HepG2 (cell line): Measurements from ENCODE around the gene KIF3C. TPM values are rescaled to one million over a fixed set of nuclear protein-coding genes. Genes with fewer than 3 reads are reported as not detected.

ENCODE experiments used
- ARNT ChIP-seq: fragments of 450-650 bp; IDR thresholded peaks from 2 replicates; pipeline ENCODE4 v1.6.1; 2017
- CAMTA2 ChIP-seq: sonication (generic); formaldehyde crosslinking; IDR thresholded peaks from 2 replicates; pipeline ENCODE4 v1.4.0; 2020; ENCODE audit warnings: mild to moderate bottlenecking, missing genetic modification reagents, borderline replicate concordance
- FIP1L1 ChIP-seq: fragments of 200-400 bp; formaldehyde crosslinking; IDR thresholded peaks from 2 replicates; pipeline ENCODE4 v1.6.1; 2018; ENCODE audit warnings: low read depth, mild to moderate bottlenecking, low read length, moderate library complexity, borderline replicate concordance; ENCODE audit not compliant: insufficient read depth
- HMGA1 ChIP-seq: sonication (generic); formaldehyde crosslinking; conservative IDR thresholded peaks from 2 replicates; pipeline ENCODE4 v1.4.0; 2020; ENCODE audit warnings: missing genetic modification reagents
- KDM2A ChIP-seq: sonication (generic); formaldehyde crosslinking; IDR thresholded peaks from 2 replicates; pipeline ENCODE4 v1.4.0; 2020; ENCODE audit warnings: low read depth, missing genetic modification reagents, borderline replicate concordance
- KLF13 ChIP-seq: sonication (generic); formaldehyde crosslinking; IDR thresholded peaks from 2 replicates; pipeline ENCODE4 v1.4.0; 2020; ENCODE audit warnings: mild to moderate bottlenecking, missing genetic modification reagents
- NFATC3 ChIP-seq: sonication (generic); formaldehyde crosslinking; IDR thresholded peaks from 2 replicates; pipeline ENCODE4 v1.5.1; 2020; ENCODE audit warnings: mild to moderate bottlenecking, missing genetic modification reagents
- NFKBIZ ChIP-seq: IDR thresholded peaks from 2 replicates; pipeline ENCODE4 v1.6.1; 2018; ENCODE audit warnings: missing genetic modification reagents, missing compliant biosample characterization
- PTBP1 ChIP-seq: fragments of 200-400 bp; formaldehyde crosslinking; IDR thresholded peaks from 2 replicates; pipeline ENCODE4 v1.6.1; 2018; ENCODE audit warnings: low read length, low read depth; ENCODE audit not compliant: poor library complexity, severe bottlenecking
- SIN3A ChIP-seq: IDR thresholded peaks from 2 replicates; pipeline ENCODE4 v1.6.1; 2011; ENCODE audit warnings: low read depth, mild to moderate bottlenecking, control low read depth, low read length, borderline replicate concordance
- YEATS4 ChIP-seq: sonication (generic); formaldehyde crosslinking; IDR thresholded peaks from 2 replicates; pipeline ENCODE4 v1.4.0; 2020; ENCODE audit warnings: missing genetic modification reagents, borderline replicate concordance
- ZNF101 ChIP-seq: sonication (generic); formaldehyde crosslinking; IDR thresholded peaks from 2 replicates; pipeline ENCODE4 v1.4.0; 2020; ENCODE audit warnings: mild to moderate bottlenecking, low read depth, missing genetic modification reagents, borderline replicate concordance
- ZNF556 ChIP-seq: sonication (generic); formaldehyde crosslinking; IDR thresholded peaks from 2 replicates; pipeline ENCODE4 v1.4.0; 2020; ENCODE audit warnings: mild to moderate bottlenecking, missing genetic modification reagents, borderline replicate concordance
- ZNF766 ChIP-seq: sonication (generic); formaldehyde crosslinking; IDR thresholded peaks from 2 replicates; pipeline ENCODE4 v1.5.0; 2020; ENCODE audit warnings: missing genetic modification reagents, borderline replicate concordance
- polyA plus RNA-seq, 8 experiments: library from polyadenylated mRNA; depleted of rRNA in 3 of 8; stranded (reverse) in 7 of 8; unstranded in 1 of 8; fragments of >200 nt; fragmentation: Illumina TruSeq in 4 of 8; extraction: Trizol in 4 of 8; gene quantifications; 2 replicates each; pipeline versions ENCODE4 v1.2.1 to v1.2.3, GENCODE V29; 2011 to 2016; ENCODE audit warnings: low read depth in 4 of 8, missing spikeins in 1 of 8, mixed read lengths in 1 of 8; ENCODE audit not compliant: insufficient read depth in 1 of 8
- total RNA-seq, 5 experiments: library from RNA; depleted of rRNA; stranded (reverse); fragments of >200 nt; fragmentation: Illumina TruSeq; extraction: Trizol; gene quantifications; 2 replicates each; pipeline ENCODE4 v1.2.3, GENCODE V29; 2016; ENCODE audit warnings: low read depth in 1 of 5
- TF ChIP-seq, protein P1 (sequence below): sonication (generic); formaldehyde crosslinking; IDR thresholded peaks from 2 replicates; pipeline ENCODE4 v1.4.0; 2020; ENCODE audit warnings: low read depth, mild to moderate bottlenecking, missing genetic modification reagents
- TF ChIP-seq, protein P2 (sequence below): sonication (generic); formaldehyde crosslinking; IDR thresholded peaks from 2 replicates; pipeline ENCODE4 v1.4.0; 2020; ENCODE audit warnings: mild to moderate bottlenecking, missing genetic modification reagents
- TF ChIP-seq, protein P3 (sequence below): sonication (generic); formaldehyde crosslinking; IDR thresholded peaks from 2 replicates; pipeline ENCODE4 v1.4.0; 2020; ENCODE audit warnings: missing genetic modification reagents

KIF3C gene
- total and polyA plus RNA-seq, 2 of the 13 experiments (the other 11 are each of a cell fraction or from before 2014, with no cell fraction given): 3.6 to 4.9 TPM

DNA sequence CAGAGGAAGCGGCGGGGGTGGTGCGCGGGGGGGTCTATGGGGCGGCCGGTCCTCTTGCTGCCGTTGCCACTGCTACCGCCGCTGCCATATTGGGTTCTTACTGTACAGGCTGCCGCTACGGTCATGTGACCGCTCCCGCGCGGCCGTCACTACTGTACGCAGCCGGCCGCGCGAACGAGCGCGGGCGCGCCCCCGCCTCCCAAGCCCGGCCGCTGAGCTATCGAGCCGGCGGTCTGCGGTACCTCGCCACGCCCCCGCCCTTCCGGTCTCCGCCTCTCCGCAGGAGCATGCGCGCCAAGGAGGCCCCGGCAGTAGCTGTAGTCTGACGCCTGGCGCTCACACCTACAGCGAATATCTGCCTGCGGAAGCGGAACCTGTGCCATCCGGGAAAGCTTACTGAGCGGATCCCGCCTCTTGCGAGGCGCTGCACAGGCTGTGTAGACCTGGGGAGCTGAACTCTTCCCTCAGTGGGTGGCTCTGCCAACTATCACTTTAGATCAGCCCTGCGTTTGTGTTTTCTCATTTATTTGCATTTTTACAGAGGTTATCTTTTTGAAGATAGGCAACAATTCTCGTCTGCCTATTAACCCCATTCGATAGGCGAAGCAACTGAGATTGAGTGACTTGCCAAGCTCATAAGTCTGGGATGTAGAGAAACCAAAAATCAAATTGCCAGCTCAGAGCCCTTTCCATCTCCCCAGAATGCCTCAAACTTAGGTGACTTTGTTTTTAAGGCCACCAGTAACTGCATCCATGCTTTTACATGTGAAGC, 103.8 kb downstream of the KIF3C start, which contains the start of gene ASXL2 (continued):
- TF ChIP-seq FIP1L1: peak; percentile 5; the same call in 1 of the 2 replicates
- TF ChIP-seq YEATS4 (CRISPR knock-in tag): no peak; the same call in 1 of the 2 replicates
- TF ChIP-seq NFKBIZ (CRISPR knock-in tag): no peak
- TF ChIP-seq, protein P1, sequence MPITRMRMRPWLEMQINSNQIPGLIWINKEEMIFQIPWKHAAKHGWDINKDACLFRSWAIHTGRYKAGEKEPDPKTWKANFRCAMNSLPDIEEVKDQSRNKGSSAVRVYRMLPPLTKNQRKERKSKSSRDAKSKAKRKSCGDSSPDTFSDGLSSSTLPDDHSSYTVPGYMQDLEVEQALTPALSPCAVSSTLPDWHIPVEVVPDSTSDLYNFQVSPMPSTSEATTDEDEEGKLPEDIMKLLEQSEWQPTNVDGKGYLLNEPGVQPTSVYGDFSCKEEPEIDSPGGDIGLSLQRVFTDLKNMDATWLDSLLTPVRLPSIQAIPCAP (CRISPR knock-in tag): no peak
- TF ChIP-seq ZNF101 (CRISPR knock-in tag): no peak
- peak; percentile 91 for TF ChIP-seq ZNF766 (CRISPR knock-in tag)
- TF ChIP-seq CAMTA2 (CRISPR knock-in tag): 0 out of 2 replicates have a peak, but pooled peaks have one; percentile 15
- TF ChIP-seq, protein P2, sequence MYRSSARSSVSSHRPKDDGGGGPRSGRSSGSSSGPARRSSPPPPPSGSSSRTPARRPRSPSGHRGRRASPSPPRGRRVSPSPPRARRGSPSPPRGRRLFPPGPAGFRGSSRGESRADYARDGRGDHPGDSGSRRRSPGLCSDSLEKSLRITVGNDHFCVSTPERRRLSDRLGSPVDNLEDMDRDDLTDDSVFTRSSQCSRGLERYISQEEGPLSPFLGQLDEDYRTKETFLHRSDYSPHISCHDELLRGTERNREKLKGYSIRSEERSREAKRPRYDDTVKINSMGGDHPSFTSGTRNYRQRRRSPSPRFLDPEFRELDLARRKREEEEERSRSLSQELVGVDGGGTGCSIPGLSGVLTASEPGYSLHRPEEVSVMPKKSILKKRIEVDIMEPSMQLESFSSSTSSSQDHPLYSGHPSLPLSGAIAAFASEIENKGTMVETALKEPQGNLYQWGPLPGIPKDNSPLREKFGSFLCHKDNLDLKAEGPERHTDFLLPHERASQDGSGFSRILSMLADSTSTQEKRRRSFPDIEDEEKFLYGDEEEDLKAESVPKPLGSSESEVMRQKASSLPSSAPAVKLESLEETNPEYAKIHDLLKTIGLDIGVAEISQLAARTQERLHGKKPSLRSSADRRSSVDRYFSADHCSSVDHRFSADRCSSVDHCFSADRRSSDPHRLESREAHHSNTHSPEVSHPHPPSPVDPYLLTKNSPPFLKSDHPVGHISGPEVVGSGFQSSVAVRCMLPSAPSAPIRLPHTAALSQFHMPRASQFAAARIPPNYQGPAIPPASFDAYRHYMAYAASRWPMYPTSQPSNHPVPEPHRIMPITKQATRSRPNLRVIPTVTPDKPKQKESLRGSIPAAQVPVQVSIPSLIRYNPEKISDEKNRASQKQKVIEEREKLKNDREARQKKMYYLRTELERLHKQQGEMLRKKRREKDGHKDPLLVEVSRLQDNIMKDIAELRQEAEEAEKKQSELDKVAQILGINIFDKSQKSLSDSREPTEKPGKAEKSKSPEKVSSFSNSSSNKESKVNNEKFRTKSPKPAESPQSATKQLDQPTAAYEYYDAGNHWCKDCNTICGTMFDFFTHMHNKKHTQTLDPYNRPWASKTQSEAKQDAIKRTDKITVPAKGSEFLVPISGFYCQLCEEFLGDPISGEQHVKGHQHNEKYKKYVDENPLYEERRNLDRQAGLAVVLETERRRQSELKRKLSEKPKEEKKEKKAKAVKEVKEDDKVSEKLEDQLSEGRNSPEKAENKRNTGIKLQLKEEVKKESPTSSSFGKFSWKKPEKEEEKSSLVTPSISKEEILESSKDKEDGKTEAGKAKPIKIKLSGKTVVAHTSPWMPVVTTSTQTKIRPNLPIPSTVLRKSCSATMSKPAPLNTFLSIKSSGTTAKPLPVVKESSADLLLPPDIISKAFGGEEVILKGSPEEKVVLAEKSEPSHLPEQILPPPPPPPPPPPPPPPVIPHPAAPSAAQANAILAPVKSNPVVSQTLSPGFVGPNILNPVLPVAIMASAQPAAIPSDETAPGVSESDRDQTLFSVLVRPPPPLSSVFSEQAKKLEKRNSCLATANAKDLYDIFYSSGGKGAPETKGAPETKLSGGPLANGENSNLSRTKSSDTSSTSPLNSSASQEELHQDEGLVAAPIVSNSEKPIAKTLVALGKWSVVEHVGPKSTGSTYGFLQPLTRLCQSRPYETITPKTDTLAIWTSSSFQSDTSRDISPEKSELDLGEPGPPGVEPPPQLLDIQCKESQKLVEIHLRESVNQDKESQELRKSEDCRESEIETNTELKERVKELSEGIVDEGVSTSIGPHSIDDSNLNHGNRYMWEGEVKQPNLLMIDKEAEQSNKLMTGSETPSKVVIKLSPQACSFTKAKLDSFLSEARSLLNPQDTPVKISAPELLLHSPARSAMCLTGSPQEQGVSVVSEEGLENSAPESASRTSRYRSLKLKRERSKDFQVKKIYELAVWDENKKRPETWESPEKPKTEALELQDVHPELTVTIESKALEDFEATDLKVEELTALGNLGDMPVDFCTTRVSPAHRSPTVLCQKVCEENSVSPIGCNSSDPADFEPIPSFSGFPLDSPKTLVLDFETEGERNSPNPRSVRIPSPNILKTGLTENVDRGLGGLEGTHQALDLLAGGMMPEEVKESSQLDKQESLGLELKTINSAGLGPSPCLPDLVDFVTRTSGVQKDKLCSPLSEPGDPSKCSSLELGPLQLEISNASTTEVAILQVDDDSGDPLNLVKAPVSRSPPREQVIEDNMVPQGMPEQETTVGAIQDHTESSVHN (CRISPR knock-in tag): no peak
- no peak for TF ChIP-seq PTBP1
- TF ChIP-seq SIN3A: peak; percentile 76; the same call in 1 of the 2 replicates
- TF ChIP-seq, protein P3, sequence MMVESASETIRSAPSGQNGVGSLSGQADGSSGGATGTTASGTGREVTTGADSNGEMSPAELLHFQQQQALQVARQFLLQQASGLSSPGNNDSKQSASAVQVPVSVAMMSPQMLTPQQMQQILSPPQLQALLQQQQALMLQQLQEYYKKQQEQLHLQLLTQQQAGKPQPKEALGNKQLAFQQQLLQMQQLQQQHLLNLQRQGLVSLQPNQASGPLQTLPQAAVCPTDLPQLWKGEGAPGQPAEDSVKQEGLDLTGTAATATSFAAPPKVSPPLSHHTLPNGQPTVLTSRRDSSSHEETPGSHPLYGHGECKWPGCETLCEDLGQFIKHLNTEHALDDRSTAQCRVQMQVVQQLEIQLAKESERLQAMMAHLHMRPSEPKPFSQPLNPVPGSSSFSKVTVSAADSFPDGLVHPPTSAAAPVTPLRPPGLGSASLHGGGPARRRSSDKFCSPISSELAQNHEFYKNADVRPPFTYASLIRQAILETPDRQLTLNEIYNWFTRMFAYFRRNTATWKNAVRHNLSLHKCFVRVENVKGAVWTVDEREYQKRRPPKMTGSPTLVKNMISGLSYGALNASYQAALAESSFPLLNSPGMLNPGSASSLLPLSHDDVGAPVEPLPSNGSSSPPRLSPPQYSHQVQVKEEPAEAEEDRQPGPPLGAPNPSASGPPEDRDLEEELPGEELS (CRISPR knock-in tag): peak; percentile 57; the same call in 1 of the 2 replicates
- TF ChIP-seq HMGA1: no peak
- TF ChIP-seq NFATC3 (CRISPR knock-in tag): no peak; the same call in 1 of the 2 replicates
- TF ChIP-seq KDM2A: peak; percentile 78
- TF ChIP-seq ARNT: no peak
- no peak for TF ChIP-seq KLF13 (CRISPR knock-in tag)
- TF ChIP-seq ZNF556 (CRISPR knock-in tag): no peak
